Panc1 (cell line): ENCODE results near the gene CACNA1C.

ENCODE experiments used
- POLR2AphosphoS5 ChIP-seq: IDR thresholded peaks from 2 replicates; pipeline ENCODE4 v1.6.1; 2012; ENCODE audit warnings: mild to moderate bottlenecking, low read depth, low read length, moderate library complexity
- SIN3A ChIP-seq: IDR thresholded peaks from 2 replicates; pipeline ENCODE4 v1.6.1; 2012; ENCODE audit warnings: low read depth, mild to moderate bottlenecking, low read length, moderate library complexity, borderline replicate concordance; ENCODE audit not compliant: insufficient read depth
- TCF7L2 ChIP-seq: IDR thresholded peaks from 2 replicates; pipeline ENCODE4 v1.6.1; 2011; ENCODE audit warnings: mild to moderate bottlenecking, low read depth, low read length, inconsistent platforms
- TF ChIP-seq, protein P1 (sequence below): fragments of 450-650 bp; IDR thresholded peaks from 2 replicates; pipeline ENCODE4 v1.5.1; 2017; ENCODE audit warnings: mild to moderate bottlenecking

DNA sequence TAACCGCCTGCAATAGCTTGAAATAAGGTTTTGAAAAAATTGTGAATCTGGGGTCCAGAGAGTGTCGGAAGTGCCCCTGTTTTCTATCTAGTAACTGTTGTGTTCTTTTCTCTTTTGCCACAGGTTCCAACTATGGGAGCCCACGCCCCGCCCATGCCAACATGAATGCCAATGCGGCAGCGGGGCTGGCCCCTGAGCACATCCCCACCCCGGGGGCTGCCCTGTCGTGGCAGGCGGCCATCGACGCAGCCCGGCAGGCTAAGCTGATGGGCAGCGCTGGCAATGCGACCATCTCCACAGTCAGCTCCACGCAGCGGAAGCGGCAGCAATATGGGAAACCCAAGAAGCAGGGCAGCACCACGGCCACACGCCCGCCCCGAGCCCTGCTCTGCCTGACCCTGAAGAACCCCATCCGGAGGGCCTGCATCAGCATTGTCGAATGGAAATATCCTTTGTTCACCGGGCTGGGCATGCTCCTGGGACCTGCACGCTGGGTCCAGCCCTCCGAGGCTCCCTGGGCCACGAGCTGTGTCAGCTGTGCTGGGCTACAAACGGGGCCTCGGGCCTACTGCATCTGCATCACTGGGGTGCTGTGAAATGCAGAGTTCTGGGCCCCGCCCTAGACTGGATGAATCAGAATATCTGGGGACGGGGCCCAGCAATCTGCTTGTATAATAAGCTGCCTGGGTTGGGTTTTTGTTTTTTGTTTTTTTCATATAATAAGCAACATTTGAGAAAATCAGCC, 62.5 kb downstream of the CACNA1C start:
- TF ChIP-seq, protein P1, sequence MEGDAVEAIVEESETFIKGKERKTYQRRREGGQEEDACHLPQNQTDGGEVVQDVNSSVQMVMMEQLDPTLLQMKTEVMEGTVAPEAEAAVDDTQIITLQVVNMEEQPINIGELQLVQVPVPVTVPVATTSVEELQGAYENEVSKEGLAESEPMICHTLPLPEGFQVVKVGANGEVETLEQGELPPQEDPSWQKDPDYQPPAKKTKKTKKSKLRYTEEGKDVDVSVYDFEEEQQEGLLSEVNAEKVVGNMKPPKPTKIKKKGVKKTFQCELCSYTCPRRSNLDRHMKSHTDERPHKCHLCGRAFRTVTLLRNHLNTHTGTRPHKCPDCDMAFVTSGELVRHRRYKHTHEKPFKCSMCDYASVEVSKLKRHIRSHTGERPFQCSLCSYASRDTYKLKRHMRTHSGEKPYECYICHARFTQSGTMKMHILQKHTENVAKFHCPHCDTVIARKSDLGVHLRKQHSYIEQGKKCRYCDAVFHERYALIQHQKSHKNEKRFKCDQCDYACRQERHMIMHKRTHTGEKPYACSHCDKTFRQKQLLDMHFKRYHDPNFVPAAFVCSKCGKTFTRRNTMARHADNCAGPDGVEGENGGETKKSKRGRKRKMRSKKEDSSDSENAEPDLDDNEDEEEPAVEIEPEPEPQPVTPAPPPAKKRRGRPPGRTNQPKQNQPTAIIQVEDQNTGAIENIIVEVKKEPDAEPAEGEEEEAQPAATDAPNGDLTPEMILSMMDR: no peak
- TF ChIP-seq SIN3A (no peak), POLR2AphosphoS5 (no peak), TCF7L2 (no peak)
